GM12878 (cell line): Measurements from ENCODE around the gene YAF2. TPM values are rescaled to one million over a fixed set of nuclear protein-coding genes. Genes with fewer than 3 reads are reported as not detected.
"Not testable (repeated sequence)": the region's sequence is repeated elsewhere in the genome, so short reads cannot be mapped to it uniquely, and the experiment has no call there.

Experiments
- ATAC-seq: fragments of 200-7000 bp; cut with Tn5 transposase; 3 replicates; pipeline ENCODE4 v1.9.1; 2020; ENCODE audit warnings: mild to moderate bottlenecking, moderate library complexity
- BruUV-seq: library from RNA; stranded (reverse); fragments of 400-500 nt; replicated peaks from 2 replicates; lab custom pipeline; 2021; lab: Mats Ljungman, UMichigan
- CTCF ChIA-PET: fragments of 300-600 bp; sonication (Branson Sonifier 250); formaldehyde crosslinking; extraction: SDS; loops from one replicate; lab custom pipeline; 2021; ENCODE audit warnings: inconsistent platforms; lab: Yijun Ruan, JAX
- POLR2A ChIA-PET: fragments of 350-600 bp; formaldehyde crosslinking; extraction: SDS; loops from one replicate; lab custom pipeline; 2021; ENCODE audit warnings: inconsistent platforms; lab: Charles Lee
- RAD21 ChIA-PET: fragments of 300-600 bp; sonication (Branson Sonifier 250); formaldehyde crosslinking; loops from one replicate; lab custom pipeline; 2023; ENCODE audit warnings: antibody characterized with exemption; ENCODE audit not compliant: unreplicated experiment; lab: Charles Lee
- SMC1A ChIA-PET: fragments of 300-600 bp; sonication (Branson Sonifier 250); formaldehyde crosslinking; loops from one replicate; lab custom pipeline; 2023; ENCODE audit not compliant: unreplicated experiment, uncharacterized antibody; lab: Charles Lee
- DNase-seq: peaks from one replicate; pipeline ENCODE4 v3.0.0-alpha.2; 2011; ENCODE audit warnings: low read depth, low spot score
- FAIRE-seq: peaks from 3 replicates; lab custom pipeline; 2011; peaks lifted over from hg19 to GRCh38; lab: Jason Lieb, UNC
- H2AFZ ChIP-seq: 2 replicates; pipeline ENCODE4 v1.6.0; 2011; ENCODE audit warnings: low read depth, low read length, control low read depth; ENCODE audit not compliant: control insufficient read depth
- H3K27ac ChIP-seq: 2 replicates; pipeline ENCODE4 v1.5.1; 2011; ENCODE audit warnings: control low read depth; ENCODE audit not compliant: control insufficient read depth, insufficient read depth
- H3K27me3 ChIP-seq, 2 experiments: replicated peaks in 1 of 2; 2 replicates each; pipeline versions ENCODE4 v1.6.0 to v1.6.1; 2011; ENCODE audit warnings: low read length in 1 of 2; ENCODE audit not compliant: control insufficient read depth in 2 of 2, insufficient read depth in 2 of 2
- H3K36me3 ChIP-seq, 2 experiments: 2 replicates each; pipeline ENCODE4 v1.5.1; 2011; ENCODE audit warnings: low read length in 1 of 2; ENCODE audit not compliant: control insufficient read depth in 2 of 2, insufficient read depth in 2 of 2
- H3K4me1 ChIP-seq: 2 replicates; pipeline ENCODE4 v1.6.1; 2011; ENCODE audit warnings: mild to moderate bottlenecking, low read length, moderate library complexity, mixed read lengths; ENCODE audit not compliant: control insufficient read depth, insufficient read depth
- H3K4me2 ChIP-seq: 2 replicates; pipeline ENCODE4 v1.6.0; 2011; ENCODE audit warnings: control low read depth; ENCODE audit not compliant: control insufficient read depth, insufficient read depth
- H3K4me3 ChIP-seq: fragments of 200-600 bp; sonication (generic); 2 replicates; pipeline ENCODE4 v1.5.1; 2016
- H3K79me2 ChIP-seq: 2 replicates; pipeline ENCODE4 v1.6.0; 2011; ENCODE audit warnings: low read length; ENCODE audit not compliant: control insufficient read depth, insufficient read depth
- H3K9ac ChIP-seq: 2 replicates; pipeline ENCODE4 v1.8.0; 2011; ENCODE audit warnings: low read length, control low read depth, mixed read lengths; ENCODE audit not compliant: control insufficient read depth, insufficient read depth
- H3K9me3 ChIP-seq: replicated peaks from 3 replicates; pipeline ENCODE4 v1.5.1; 2011; ENCODE audit warnings: mild to moderate bottlenecking, low read length; ENCODE audit not compliant: control insufficient read depth, insufficient read depth
- H4K20me1 ChIP-seq: 2 replicates; pipeline ENCODE4 v1.6.0; 2011; ENCODE audit not compliant: control insufficient read depth, insufficient read depth
- ELK1 ChIP-seq: IDR thresholded peaks from 2 replicates; pipeline ENCODE4 v1.6.1; 2012; ENCODE audit warnings: low read depth, low read length, improper control_type of control experiment
- ETV6 ChIP-seq, 2 experiments: fragments of 450-650 bp in 1 of 2; IDR thresholded peaks in 1 of 2; conservative IDR thresholded peaks in 1 of 2; 2 replicates each; pipeline ENCODE4 v1.6.1; 2014; ENCODE audit warnings: antibody characterized with exemption in 1 of 2, borderline replicate concordance in 1 of 2, low read depth in 1 of 2, mild to moderate bottlenecking in 1 of 2, moderate library complexity in 1 of 2
- FOXM1 ChIP-seq: IDR thresholded peaks from 2 replicates; pipeline ENCODE4 v1.6.1; 2012; ENCODE audit warnings: low read depth, mild to moderate bottlenecking, inconsistent platforms, low read length, moderate library complexity
- HCFC1 ChIP-seq: fragments of 150-350 bp; IDR thresholded peaks from 2 replicates; pipeline ENCODE4 v1.6.1; 2014; ENCODE audit warnings: low read length
- NFXL1 ChIP-seq: fragments of 450-650 bp; IDR thresholded peaks from 2 replicates; pipeline ENCODE4 v1.6.1; 2017; ENCODE audit warnings: antibody characterized with exemption, mild to moderate bottlenecking, borderline replicate concordance
- NFYB ChIP-seq: IDR thresholded peaks from 2 replicates; pipeline ENCODE4 v1.6.1; 2011; ENCODE audit warnings: low read depth, mild to moderate bottlenecking, low read length, improper control_type of control experiment, moderate library complexity; ENCODE audit not compliant: insufficient read depth
- RUNX3 ChIP-seq: IDR thresholded peaks from 2 replicates; pipeline ENCODE4 v1.6.1; 2012; ENCODE audit warnings: low read length, inconsistent platforms
- TAF1 ChIP-seq: IDR thresholded peaks from 2 replicates; pipeline ENCODE4 v1.6.1; 2011; ENCODE audit warnings: mild to moderate bottlenecking, low read depth, low read length, borderline replicate concordance
- TARDBP ChIP-seq: IDR thresholded peaks from 2 replicates; pipeline ENCODE4 v1.6.1; 2016; ENCODE audit warnings: borderline replicate concordance
- USF1 ChIP-seq: IDR thresholded peaks from 2 replicates; pipeline ENCODE4 v1.6.1; 2011; ENCODE audit warnings: borderline replicate concordance, low read depth, mild to moderate bottlenecking, moderate library complexity, mixed read lengths, low read length; ENCODE audit not compliant: insufficient read depth; ENCODE audit errors: extremely low read length
- USF2 ChIP-seq: IDR thresholded peaks from 2 replicates; pipeline ENCODE4 v1.6.1; 2011; ENCODE audit warnings: low read depth, low read length, improper control_type of control experiment, borderline replicate concordance
- WRNIP1 ChIP-seq: IDR thresholded peaks from 2 replicates; pipeline ENCODE4 v1.6.1; 2011; ENCODE audit warnings: low read depth, low read length, improper control_type of control experiment, borderline replicate concordance
- WGBS: methylation state at CpG from one replicate; pipeline ENCODE4 v1.1.6; 2016; ENCODE audit warnings: low lambda C conversion rate; ENCODE audit not compliant: insufficient replicate concordance, insufficient coverage; ENCODE audit errors: missing lambda C conversion rate; 5-methylcytosine and 5-hydroxymethylcytosine counted together
- in situ Hi-C: fragments of 300-500 bp; cut with MboI; formaldehyde crosslinking; loops from 9 replicates; pipeline ENCODE4 v1.14.3; 2018; ENCODE audit warnings: mixed read lengths
- intact Hi-C: fragments of 100-400 bp; cut with micrococcal nuclease; formaldehyde crosslinking; loops from one replicate; pipeline ENCODE4 v1.14.2; 2022; ENCODE audit not compliant: unreplicated experiment
- polyA plus RNA-seq, 11 experiments: library from polyadenylated mRNA; depleted of rRNA in 4 of 11; unstranded in 6 of 11; stranded (reverse) in 5 of 11; fragments of >200 nt; fragmentation: Nextera tagmentation in 4 of 11; fragmentation: Illumina TruSeq in 1 of 11; extraction: Ambion mirVana in 4 of 11; extraction: Trizol in 1 of 11; gene quantifications; 1 replicate in 1 of 11; 2 replicates in 10 of 11; pipeline versions ENCODE4 v1.2.1 to v1.2.3, GENCODE V29; 2011 to 2016; ENCODE audit warnings: inconsistent platforms in 2 of 11, missing spikeins in 2 of 11, low read depth in 1 of 11
- total RNA-seq, 4 experiments: library from RNA; depleted of rRNA in 3 of 4; stranded (reverse); fragments of >200 nt in 3 of 4; fragmentation: Illumina TruSeq in 1 of 4; extraction: Trizol in 1 of 4; gene quantifications; 2 replicates each; pipeline versions ENCODE4 v1.2.1 to v1.2.3, GENCODE V29; 2013 to 2021

Gene YAF2
- total and polyA plus RNA-seq, 10 of the 15 experiments (the other 5 are each of a cell fraction or from before 2014, with no cell fraction given) = 18.8 to 36.6 (median 23.0) TPM

- Histone ChIP-seq H3K4me2 (no peak overlapping the region), H3K9me3 (no peaks in the 10 kb centered on the region), H3K4me1 (peaks cover 4% of the 10 kb centered on the region; the same call in 1 of the 2 replicates), H2AFZ (no peak overlapping the region), H3K36me3 (peaks cover 0 to 12% of the 10 kb centered on the region in 2 experiments; a peak in 2 of 4 replicates), H3K27ac (no peak overlapping the region), H3K27me3 (no peaks in the 10 kb centered on the region), H3K79me2 (no peaks in the 10 kb centered on the region), H3K4me3 (no peak overlapping the region)
- in situ Hi-C loops = no loop called here
- BruUV-seq = no TSS peak
- RAD21 ChIA-PET = no interaction called here
- DNase-seq (no peak), ATAC-seq (no peak)
- TF ChIP-seq ELK1 (no peak), HCFC1 (no peak), USF2 (no peak), NFYB (no peak), TARDBP (no peak), RUNX3 (no peak), USF1 (no peak), ETV6 (conservative IDR thresholded peaks at IDR 0.05 in 1 of 2, IDR thresholded peaks at IDR 0.05 in 1 of 2; ENCODE audit: borderline replicate concordance in 1 of 2, low read depth in 1 of 2) (no peak), NFXL1 (no peak), WRNIP1 (no peak), FOXM1 (no peak), TAF1 (no peak)
- TF ChIP-seq, all 136 proteins: peak for 0
- intact Hi-C loops = no loop called here
- ChIA-PET SMC1A (interaction anchor here (1.0 to 1.6 kb wide), 3 partner anchors 9 to 49 kb away, joined by 5 to 7 read pairs (median 5); no protein-coding TSS in a partner anchor), POLR2A (interaction anchor here (0.5 kb wide), 1 partner anchor 49 kb away, joined by 6 read pairs; no protein-coding TSS in a partner anchor), CTCF (interaction anchor here (1.1 to 1.3 kb wide), 2 partner anchors 45 to 49 kb away, joined by 4 read pairs; no protein-coding TSS in a partner anchor)
- no peak overlapping the region for H3K9ac ChIP-seq
- no peaks in the 10 kb centered on the region for H4K20me1 ChIP-seq
- no peak for FAIRE-seq
Measured at GRCh38 chr12:42190376-42190775, 47.7 kb downstream of the YAF2 start.

GRCh38 chr12:42188275-42188674, 49.8 kb downstream of the YAF2 start:
- BruUV-seq, H2AFZ ChIP-seq, H3K9ac ChIP-seq, H3K9me3 ChIP-seq, FAIRE-seq, in situ Hi-C loops, H3K27me3 ChIP-seq, H3K4me2 ChIP-seq, DNase-seq, intact Hi-C loops, H3K4me3 ChIP-seq, H3K27ac ChIP-seq, ATAC-seq, H3K36me3 ChIP-seq, H3K4me1 ChIP-seq, H3K79me2 ChIP-seq, H4K20me1 ChIP-seq: not testable (repeated sequence)
- SMC1A ChIA-PET = interaction anchor here (0.6 to 1.8 kb wide), 4 partner anchors 18 to 129 kb away, joined by 3 to 5 read pairs (median 3); no protein-coding TSS in a partner anchor
- 98% methylated on average over 3 of the region's 3 CpGs for WGBS
- POLR2A ChIA-PET = interaction anchor here (0.7 to 1.0 kb wide), 3 partner anchors 9 to 118 kb away, joined by 3 to 6 read pairs (median 4); no protein-coding TSS in a partner anchor
- RAD21 ChIA-PET = interaction anchor here (0.9 kb wide), 1 partner anchor 60 kb away, joined by 3 read pairs; no protein-coding TSS in a partner anchor
- CTCF ChIA-PET = interaction anchor here (0.5 to 1.7 kb wide), 4 partner anchors 32 to 1191 kb away, joined by 3 to 5 read pairs (median 3); no protein-coding TSS in a partner anchor
